ENCODE measurements around the gene SMIM32.

The SMIM32 gene

DNA sequence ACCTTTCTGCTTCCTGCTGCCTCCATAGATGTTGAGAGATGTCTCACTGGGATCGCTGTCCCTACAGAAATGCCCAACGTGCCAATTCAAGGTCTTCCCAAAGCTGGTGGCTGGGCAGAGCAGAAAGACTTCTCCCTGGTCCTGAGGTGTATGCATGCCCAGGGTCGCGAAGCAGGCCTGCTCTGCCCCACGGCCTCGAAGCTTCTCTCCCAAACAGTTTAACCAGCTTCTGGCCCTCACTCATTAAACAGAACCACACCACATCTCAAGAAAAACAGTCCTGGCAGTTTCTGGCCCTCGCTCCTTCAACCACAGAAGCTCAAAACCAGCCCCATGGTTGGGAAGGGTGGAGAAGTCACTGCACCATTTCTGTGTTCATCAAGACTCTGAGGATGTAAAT, 14.7 kb upstream of the SMIM32 start:
- DNase-seq (ENCODE audit: low spot score) = no peak

DNA sequence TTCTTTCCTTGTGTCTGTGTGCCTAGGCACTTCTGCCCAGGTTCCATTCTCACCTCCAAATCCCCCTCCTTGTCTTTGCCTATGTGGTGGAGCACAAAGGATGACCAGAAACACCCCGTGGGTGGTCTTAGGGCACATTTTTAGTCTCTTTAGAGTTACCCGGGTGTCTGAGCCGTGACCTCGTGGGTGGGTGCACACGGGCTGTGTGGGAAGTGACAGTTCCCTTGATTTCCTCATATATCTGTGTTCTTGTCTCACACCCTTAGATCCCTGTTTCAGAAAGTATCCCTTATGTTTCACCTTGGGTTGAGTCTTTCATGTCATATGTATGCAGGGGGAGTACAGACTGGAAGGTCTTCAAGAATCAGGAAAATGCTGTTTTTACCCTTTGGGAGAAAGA, 13.4 kb upstream of the SMIM32 start:
- DNase-seq (ENCODE audit: low spot score) = no peak

DNA sequence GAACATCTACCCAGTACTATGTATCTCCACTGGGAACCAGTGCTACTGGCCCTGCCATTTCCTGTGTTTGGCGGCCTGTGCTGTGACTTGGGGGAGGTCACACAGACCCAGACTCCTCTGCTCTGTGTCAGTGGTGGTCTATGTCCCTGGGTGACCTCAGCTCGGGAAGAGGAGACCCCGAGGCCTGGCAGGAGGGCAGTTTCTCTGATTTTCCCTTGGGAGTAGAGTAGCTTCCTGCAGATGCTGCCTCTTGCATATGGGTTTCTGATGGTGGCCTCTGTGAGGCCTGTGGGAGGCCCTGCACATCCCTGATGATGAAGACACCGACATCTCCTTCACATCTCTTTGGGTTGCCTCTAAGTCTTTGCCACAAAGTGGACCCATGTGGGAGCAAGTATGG, 13.0 kb upstream of the SMIM32 start:
- DNase-seq (ENCODE audit: low spot score) = no peak

DNA sequence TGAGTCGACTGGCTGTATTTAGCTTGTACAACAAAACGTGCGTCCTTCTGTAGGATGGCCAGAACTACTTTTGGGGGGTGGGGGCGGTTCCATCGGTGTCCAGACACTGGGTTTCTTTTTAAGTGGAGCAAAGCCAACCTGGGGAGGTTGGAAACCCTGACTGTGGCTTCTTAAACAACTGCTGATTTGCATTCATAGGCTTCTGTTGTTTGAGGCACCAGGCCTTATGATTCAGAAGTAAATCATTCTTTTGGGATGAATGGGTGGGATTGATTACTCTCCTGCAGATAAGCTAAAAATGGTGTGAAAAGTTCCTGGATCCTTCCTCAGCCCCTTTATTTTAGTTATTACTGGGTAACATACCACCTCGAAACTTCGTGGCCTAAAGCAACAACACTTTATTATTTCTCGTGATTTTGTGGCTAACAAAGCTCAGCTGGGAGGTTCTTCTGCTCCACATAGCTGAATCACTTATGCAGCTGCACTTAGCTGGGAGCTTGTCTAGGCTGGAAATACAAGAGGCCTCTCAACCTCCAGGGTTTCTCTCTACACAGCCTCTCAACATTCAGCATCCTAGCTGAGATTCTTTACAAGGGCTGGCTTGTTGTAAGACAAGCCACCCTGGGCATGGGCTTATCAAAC, 12.2 kb upstream of the SMIM32 start:
- no peak for DNase-seq (ENCODE audit: low spot score)

DNA sequence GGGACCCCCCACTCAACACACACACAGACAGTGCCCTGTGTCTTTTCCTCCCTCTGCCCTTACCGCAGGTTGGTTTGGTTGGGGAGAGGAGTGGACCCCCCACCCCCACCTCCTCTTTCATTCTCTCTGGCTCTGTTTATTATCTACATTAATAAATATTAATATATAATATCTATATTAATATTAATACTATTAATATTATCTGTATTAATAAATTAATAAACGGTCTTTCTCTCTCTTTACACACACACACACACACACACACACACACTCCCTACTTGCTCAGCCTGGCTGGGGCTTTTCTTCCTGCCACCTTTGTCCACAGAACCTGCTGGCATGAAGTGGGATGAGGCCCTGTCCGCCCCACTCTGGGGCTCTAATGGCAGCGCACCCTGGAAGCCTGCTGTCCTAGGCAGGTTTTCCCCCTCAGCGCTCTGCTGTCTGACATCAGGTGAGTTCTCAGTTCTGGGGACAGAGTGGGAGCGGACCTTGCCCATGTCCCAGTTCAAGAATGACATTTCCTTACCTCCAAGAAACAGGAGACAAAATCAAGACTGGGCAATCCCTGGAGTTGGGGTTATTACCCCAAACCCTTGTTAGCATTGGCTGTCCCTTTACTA, 10.5 kb upstream of the SMIM32 start:
- DNase-seq (ENCODE audit: low spot score) = no peak

DNA sequence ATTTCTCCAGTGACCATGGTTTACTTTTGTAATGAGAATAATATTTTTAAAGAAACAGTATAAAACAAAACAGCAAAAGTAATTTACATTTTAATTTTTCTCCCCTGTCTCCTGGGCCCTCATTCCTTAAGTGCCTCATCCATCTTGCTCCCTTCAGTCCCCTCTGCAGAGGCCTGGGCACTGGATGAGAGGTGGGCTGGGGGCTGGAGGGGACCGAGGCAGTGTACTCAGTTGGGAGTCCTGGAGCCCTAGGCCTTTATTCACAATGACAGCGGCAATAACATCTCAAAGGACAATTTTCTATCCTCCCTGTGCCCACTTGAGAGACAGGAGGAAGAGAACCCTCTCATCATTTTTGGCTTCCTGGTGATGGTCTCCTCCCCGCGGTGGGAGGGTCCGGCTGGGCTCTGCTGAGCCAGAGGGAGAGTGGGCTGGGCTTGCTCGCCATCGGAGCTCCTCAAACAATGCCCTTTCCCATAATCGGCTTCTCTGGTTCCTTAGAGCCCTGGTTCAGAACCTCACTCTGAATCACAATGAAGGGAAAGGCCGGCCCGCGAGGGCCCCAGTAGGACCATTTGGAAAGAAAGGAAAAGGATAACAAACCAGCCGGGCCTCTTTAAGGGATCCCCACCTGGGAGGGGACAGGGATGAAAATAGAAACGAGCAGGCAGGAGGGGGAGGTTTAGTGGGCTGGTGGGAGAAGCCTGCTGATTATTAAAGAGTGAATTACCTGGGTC, 9.7 kb upstream of the SMIM32 start:
- no peak for DNase-seq (ENCODE audit: low spot score)

DNA sequence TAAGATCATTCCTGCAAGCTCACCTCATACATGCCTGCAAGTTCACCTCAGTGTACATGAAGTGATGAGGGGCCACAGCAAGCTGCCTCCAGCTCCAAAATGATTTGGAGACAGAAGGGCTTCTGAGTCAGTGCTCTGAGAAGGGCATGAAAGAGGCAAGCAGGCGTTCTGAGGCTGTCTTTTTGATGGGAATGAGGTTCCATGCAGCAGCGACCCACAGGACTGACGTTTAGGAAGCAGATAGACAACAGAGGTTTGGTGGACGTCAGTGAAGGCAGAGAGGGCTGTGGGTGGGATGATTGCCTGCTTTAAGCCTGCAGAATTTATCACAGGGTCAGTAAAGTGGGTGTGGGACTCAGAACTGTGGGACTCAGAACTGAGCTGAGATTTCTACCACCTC, 8.9 kb upstream of the SMIM32 start:
- no peak for DNase-seq (ENCODE audit: low spot score)

DNA sequence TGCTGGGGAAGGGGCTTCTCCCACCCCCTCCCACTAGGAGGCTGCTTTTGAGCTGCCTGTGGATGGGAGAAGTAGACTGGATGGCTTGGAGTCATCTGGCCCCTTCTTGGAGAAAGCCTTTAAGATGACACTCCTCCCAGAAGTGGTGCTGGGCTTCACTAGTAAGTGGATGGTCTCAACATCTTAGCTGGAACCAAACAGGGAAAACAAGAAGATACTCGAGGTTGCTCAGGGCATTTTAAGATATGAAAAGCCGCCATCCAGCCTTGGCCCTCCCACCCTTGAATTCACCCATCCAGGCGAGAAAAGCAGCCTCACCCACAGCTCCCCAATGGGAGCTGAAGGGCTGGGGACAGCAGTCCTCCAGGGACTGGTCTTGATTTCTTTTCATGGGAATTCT, 7.8 kb upstream of the SMIM32 start:
- DNase-seq (ENCODE audit: low spot score) = no peak

DNA sequence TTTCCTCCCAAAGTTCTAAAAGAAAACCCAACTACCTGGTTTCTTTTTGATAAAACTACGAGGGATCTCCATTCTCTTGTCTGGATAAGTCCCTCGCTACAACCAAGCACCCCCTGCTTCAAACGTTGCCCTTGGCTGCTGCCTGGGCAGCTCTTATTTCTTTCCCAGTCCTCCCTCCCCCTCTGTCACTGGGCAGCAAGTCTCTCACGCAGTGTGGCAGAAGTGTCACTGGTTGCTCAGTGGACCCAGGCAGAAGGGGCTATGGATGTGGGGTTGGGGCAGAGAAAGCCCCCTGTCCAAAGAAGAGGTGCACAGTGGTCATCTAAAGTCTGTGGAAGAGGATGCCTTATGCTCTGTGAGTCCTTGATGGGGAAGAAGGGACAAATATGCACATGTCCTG, 7.2 kb upstream of the SMIM32 start:
- DNase-seq (ENCODE audit: low spot score) = no peak

DNA sequence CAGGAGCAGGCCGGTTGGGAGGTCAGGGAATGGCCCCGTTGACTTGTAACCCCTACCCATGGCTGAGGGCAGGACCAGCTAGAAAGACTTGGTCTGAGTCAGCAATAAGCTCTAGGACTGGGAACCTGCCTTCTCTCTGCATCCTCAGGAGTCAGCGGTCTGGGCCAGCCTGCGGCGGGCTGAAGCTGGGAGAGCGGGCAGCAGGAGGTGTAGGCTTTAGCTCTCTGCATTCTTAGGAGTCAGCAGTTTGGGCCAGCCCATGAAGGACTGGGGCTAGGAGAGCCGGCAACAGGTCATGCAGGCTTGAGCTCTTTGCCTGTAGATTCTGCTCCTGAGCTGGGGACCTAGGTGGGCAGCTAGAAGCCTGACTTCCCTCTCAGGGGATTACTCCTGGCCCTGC, 6.4 kb upstream of the SMIM32 start:
- DNase-seq (ENCODE audit: low spot score) = no peak

DNA sequence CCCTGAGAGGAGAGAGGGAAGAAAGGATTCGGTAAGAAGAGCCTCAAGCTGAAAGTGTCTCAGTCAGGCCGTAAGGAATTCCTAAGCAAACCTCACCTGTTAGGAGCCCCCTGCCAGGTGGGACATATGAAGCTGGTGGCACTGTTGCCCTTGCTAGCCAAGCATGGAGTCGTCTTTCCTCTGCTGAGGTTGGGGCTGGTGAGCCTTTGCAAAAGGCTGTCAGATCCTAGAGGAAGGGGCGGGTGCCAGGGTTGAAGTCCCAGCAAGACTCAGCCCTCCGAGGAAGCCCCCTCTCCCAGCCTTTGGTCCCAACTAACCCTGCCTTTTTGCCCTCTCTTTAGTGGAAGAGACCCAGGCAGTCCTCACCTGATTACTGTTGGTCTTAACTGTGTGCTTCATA, 5.5 kb upstream of the SMIM32 start:
- DNase-seq (ENCODE audit: low spot score) = no peak

DNA sequence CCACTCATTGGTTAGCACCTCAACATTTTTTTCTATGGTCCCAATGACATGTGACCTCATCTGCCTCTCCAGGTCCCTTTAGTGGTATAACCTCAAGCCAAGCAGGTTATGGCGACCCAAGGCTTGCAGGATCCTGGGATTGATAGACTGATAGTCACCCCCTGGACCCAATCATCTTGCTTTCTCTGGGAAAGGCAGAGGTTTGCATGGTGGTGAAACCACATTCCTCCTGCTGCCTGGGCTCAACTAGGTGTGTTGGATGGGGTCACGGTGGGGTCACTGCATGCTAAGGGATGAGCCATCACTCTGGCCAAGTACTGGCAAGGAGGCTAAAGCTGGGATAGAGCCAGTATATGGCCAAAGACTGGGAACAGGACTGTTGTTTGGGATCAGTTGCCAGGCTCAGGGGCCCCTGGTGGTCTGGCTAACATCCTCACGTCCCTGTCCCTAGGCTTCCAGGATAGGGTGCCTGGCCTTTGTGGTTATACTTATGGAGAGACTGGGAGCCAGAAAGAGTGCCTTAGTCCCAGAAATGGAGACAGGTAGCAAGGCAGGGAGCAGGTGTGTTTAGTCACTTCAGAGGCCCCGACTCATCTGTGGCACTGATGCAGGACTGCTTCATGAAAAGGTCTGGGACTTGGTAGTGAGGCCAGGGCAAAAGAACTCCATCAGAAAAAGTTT, 4.6 kb upstream of the SMIM32 start:
- DNase-seq (ENCODE audit: low spot score) = no peak

DNA sequence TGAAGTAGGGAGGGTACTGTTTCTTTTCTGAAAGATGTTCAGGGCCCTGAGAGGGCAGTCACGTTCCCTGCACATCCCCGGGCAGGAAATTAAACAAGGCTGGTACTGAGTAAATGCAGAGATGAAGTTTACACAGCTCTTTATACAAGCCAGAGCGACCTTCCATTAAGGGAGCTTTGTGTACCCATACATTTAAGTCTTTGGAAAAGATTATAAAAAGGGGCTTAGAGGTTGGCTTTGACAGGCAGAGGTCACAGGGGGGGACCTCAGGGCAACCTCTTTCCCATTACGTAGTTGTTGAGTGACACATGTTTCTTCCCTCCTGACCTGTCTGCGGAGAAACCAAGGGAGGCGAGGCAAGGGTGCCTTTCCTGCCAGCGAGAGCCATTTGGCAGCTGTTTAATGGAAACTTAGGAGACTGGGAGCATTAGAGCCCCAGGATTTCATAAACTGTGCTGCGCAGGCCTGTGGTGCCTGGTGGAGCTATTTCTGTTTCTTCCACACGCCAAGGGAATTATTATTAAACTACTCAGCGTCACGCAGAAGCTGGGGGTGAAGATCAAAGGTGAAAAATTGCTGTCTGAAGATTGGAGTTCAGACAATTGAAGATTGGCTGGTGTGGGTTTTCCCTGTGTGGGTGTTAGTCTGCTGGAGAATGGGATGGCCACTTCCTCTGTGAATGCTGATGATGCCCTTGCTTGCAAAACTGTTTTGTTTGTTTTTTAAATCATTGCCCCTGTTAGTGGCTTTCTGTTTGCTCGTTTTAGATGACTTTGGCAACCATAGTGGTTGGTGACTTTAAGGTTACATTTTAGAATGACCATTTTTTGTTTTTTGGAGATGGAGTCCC, 3.2 kb upstream of the SMIM32 start:
- DNase-seq (ENCODE audit: low spot score) = no peak

DNA sequence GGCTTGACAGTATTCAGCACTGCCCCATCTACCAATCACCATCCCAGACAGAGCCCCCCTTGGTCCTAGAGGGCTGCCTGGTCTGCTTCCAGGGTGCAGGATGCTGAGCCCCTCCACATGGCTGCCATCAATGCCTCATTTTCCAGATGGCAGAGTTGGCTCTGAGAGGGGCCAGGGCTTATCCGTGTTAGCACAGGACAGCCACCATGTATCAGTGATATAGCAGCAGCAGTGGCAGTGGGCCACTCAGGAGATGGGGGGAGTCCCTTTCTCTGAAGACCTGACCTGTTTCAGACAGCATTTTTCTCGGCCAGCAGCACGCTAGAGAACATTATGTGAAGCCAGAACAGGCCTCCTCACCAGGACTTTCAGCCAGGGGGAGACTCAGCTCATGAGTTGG, 1.6 kb upstream of the SMIM32 start:
- no peak for DNase-seq (ENCODE audit: low spot score)

DNA sequence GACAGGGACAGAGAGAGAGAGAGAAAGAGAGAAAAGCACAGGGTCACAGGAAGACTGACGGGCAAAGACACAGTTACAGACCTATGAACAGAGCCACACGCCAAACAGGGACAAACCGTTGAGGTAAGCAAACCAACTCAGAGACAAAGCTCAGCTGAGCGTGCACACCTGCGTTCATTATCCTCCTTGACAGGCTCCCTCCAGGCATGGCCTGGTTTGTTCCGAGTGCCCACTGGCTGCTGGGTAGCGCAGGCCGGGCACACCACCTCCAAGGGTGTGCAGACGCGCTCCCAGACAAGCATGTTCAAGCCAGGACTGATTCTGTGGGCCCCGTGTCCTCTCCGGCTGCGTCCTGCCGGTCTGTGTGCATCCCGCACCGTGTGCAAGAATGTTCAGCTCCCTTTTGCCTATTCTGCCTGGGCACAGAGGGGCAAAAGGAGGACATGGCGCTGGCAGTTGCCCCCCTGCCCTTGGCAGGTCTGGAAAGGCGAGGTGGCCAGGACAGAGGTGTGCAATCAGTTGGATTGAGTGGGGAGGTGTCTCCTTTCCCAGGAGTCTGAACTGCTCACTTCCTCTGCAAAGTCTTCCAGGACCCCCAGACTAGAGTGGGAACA, 467 bp upstream of the SMIM32 start:
- DNase-seq (ENCODE audit: low spot score) = no peak

DNA sequence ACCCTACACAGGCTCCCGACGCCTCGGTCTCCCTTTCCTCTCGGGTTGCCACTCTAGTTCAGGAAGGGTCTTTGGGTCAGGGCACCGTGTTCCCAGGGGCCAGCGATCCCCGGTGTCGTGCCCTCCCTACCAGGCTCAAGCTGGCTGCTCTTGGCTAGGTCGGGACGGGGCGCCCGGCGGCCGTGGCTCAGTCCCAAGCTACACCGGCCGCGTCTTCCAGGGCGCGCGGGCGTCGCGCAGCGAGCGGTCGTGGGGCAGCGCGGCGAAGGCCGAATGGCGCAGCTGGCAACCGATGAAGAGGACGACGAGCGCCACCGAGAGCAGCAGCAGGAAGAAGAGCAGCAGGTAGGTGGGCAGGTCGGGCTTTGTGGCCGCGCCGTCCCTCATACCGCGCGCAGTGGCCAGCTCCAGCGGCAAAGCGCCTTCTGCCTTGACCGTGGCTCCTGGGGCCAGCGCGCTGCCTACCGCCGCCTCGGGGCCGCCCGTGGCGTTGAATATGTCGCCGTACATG, 892 bp downstream of the SMIM32 start:
- DNase-seq (ENCODE audit: low spot score) = no peak

DNA sequence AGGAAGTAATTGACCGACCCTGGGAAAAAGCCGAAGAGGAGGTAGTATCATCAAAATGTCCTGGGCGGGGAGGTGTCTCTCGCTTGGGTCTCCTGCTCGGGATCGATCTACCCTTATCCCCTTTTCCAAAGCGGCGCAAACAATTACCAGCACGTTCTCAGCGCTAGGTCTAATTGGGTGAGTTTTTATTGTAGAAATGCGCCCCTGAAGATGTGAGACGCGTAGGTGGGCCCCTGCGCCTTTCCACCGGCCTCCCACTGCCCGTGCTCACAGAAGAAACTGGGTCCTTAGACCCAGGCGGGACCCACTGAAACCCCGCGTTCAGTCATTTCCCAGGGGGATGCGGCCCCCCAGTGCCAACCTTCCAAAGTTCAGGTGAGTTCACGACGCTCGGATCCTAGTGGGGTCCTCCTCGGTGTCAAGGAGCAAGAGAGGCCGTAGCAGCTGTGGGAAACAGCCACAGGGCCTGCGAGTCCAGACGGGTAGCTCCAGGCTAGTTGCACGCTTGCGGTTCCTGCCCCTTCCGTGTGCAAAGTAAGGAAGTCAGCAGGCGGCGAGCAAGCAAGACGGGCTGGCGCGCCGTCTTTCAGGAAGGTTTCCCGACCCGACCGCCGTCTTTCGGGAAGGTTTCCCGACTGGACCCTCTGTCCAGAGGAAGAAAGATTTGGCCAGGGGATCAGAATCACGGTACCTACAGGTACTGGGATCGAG, 1.5 kb downstream of the SMIM32 start:
- no peak for DNase-seq (ENCODE audit: low spot score)

DNA sequence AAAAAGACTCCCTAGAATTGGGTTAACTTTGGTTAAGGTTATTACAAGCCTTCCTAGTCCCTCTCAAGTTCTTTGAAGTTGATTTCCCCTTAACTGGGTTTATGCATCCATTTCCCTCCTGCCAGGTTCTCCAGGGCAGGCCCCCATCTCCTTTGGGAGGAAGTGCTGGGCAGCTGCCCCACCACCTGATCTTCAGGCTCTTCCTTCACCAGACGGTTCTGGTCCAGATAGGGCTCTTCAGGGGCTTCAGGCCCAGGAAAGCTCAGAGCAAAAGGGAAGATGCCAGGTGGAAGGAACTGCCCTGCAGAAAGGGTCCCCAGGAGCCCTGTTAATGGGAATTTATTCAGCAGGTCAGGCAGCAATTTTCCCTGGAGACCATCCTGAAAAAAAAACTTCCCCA, 2.1 kb downstream of the SMIM32 start:
- DNase-seq (ENCODE audit: low spot score) = no peak

DNA sequence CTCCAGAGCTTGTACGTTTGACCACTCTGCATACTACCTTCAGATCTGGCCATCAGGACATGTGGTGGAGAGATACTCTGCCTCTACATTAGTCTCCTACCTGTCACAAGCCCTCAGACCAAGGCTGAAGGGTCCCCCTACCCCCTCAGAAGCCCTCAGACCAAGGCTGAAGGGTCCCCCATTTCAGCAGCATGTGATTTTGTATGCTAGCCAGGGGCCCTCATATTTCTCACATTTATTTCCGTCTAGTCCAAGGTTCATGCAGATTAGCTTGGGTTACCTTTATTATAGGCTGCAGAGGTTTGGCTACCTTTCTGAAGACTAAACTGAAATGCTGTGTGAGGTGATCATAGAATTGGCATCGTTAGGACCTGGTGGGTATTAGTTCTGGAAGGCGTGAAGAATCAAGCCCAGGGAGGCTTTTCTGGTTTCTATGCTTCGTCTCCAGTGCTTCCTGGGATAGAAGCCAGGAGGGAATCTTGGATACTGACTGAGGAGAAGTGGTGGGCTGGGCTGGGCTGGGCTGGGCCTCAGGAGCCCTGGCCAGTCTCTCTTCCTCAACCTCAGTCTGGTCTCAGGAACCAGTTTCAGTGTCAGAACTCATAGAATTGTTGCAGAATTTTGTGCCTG, 2.8 kb downstream of the SMIM32 start:
- no peak for DNase-seq (ENCODE audit: low spot score)

DNA sequence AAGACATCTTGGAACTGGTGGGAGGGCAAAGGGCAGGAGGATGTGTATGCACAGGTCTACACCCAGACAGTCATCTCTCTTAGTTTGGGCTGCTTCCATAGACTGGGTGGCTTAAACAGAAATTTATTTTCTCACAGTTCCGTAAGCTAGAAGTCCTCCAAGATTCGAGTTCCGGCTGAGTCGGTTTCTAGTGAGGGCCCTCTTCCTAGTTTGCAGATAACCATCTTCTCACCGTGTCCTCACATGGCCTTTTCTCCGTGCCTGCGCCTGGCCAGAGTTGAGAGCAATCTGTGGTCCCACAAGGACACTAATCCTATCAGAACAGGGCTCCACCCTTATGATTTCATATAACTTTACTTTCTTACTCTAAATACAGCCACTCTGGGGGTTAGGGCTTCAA, 4.1 kb downstream of the SMIM32 start:
- no peak for DNase-seq (ENCODE audit: low spot score)

All from RKO (cell line).